NCI-H1417 treated with DMSO at 0.1 percent for 48 hours (cell line): Measurements from ENCODE around the gene COG6.

Experiments used
- DNase-seq: peaks from one replicate; lab custom pipeline; 2025; lab: John Stamatoyannopoulos, UW

The COG6 gene

DNA sequence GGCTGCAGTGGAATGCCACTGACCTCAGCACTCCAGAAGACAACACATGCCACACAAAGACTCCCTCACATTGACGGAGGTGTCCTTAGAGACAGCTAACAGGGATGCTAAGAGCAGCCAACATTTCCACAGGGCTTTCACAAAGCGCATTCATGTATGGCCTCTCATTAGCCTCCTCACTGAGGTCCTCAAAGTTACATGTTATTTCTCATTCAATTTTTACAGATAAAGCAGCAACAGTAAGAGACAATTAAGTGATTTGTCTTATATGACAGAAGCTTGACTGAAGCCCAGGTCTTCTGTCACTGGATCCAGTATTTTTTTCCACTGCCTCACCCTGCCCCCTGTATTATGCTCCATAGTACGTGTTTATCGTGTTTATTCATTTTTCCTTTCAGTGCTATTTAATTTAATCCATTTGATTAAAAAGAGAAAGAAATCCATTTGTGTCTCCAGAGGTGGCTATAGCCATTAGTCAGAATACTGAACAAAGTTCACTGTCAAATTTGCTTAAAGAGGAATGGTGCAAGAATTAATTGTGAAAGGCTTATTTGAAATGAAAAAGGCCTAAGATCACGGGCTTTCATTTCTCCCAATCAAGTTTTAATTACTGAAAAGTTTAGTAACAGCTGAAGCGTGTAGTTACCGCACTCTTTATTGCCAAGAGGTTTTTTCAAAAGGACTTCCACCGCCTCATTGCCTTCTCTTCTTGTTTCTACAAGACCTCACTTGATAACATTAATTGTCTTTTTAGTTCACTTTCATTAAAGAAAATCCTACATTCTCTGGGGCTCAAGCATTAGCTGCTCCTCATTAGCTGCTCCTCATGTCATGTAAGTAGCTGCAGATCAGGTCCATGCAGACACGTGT lies 115.0 kb downstream of the COG6 start:
- DNase-seq: no peak

DNA sequence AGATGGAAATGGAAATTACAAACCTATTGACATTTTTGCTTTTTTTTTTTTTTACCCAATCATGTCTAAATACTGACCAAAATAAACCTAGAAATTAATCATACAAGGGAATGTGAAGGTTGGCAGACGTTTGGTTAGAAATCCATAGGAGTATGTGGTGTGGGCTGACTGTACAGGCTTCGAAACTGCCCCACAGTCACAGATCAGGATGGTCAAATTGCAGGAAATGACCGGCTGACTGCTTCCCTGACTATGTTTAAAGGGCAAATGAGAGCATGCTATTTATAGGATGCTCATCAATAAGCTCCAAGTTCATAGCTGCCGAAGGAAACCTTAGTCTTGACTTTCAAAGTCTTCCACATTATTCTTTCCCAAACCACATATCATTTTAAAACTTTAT lies 118.4 kb downstream of the COG6 start:
- DNase-seq: no peak

DNA sequence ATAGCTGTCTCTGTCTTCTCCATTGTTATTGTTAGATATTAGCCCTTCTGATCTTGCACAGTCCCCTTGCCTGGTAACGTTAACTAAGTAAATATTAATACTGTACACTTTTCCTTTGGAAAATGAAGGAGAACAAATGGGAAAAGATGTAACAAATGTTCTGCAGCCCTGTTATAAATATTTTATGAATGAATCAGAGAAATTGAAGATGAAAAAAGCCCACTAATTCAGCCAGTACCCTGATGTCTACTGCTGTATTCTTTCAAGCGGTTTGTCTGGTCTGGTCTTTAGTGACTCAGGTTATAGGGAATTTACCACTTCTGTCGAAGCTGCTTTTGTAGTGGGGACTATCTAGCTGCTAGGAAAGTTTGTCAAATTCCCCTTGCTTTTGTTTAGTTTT lies 121.0 kb downstream of the COG6 start:
- no peak for DNase-seq

DNA sequence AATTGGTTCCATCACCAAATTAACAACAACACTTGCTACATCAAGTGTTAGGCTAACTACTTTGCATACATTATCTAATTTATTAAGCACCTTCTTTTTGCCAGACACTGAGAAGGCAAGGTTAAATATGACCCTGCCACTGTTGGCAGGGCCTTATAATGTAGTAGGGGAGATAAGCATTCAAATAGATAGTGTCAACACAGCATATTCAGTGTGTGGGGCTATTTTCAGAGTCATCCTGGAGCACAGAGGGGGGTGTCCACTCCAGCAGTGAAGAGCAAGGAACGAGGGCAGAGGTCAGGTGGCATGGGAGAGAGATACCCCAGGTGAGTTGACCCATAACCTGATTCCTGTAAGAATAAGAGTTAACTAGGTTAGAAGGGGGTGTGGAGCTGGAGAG lies 121.6 kb downstream of the COG6 start:
- no peak for DNase-seq

DNA sequence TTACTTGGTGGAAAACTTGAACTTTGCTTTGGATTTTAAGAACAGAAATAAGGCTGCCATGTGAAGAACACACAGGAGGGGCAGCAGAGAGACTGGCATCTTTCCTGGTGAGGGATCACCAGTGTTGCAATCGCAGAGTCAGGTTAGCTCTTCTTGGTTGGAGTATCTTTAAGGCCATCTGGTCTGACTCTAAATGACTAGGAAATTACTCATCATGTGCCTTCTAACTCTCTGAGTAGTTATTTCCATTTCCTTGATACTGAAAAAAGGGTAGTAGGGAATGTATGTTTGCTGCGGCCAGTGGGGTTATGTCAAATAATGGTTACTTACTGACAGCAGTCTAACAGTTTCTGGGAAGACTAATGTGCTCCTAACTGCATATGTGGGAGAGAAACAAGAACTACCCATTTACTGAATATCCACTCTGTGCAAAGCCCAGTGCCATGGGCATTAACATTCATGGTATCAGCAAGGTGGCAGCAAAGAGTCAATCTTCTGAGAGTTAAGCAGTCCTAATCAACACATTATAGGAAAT lies 122.1 kb downstream of the COG6 start:
- no peak for DNase-seq

DNA sequence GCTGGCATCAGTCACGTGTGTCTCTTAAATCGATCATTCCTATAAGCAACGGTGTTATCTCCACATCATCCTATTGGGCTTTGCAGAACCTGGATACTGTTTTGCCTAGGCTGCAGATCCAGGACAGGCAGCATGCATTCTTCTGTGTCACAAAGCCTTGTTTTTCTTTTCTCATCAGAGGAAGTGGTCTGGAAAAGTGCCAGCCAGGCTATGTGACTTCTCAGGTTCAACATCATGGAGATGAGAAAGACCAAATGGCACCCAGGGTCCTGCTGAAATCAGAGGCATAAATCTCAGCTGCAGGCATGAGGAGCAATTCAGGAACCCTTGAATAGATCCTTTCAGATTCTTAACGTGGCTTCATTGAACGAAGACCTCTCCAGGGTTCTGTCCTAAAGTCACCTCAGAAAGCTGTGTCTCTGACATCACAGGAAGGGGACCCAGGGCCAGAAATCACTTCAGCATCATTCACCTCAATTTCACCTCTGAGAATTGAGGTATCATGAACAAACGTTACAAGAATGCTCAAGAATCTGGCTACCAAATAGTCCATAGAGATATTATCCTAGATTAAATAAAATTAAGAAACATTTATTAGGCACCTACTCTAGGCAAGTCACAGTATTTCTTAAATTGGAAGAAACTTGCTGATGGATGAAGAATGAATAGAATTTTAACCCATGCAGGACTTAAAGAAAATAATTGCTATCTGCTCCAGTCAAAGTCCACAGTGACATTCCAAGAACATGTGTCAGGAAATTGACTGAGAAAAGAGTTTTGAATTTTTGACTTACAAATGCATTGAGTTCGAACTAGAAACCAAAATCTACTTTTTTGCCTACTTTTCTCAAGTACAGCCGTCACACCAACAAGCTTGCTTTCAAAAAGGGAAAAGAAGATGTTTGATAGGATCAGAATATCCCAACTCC lies 124.1 kb downstream of the COG6 start:
- DNase-seq: no peak

DNA sequence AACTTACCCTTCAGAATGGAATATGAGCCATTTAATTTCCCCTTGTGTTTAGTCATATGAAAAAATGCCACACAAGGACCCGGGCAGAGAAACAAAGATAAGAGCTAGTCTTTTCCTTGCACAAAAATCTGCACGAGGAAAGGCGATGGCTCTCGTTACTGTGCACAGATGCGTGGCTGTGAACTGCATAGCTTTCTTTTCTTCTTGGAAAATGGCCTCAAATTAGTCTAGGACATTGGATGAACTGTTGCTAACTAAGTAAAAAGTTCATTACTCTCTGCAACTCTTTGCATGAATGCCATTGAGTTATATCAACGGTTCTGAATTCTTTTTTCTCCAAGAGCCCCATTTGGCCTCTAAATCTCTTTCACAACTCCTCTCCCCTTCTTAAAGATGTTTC lies 125.2 kb downstream of the COG6 start:
- DNase-seq: no peak

DNA sequence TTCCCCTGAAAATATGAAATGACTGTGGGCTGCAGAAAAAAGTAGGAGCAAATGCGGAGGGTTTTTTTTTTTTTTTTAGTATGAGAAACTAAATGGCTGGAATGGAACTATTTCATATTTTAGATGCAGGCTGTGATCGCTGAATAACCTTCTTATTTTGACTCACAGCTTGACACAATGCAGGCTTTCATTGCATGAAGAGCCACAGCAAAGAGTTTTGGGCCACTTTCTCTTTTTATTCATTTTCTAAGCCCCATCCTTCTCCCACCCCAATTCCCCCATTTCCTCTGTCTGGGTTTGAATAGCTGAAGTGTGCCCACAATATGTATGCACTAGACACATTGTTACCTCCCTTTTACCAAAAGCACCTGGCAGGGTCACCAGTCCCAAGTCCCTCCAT lies 125.9 kb downstream of the COG6 start:
- no peak for DNase-seq

DNA sequence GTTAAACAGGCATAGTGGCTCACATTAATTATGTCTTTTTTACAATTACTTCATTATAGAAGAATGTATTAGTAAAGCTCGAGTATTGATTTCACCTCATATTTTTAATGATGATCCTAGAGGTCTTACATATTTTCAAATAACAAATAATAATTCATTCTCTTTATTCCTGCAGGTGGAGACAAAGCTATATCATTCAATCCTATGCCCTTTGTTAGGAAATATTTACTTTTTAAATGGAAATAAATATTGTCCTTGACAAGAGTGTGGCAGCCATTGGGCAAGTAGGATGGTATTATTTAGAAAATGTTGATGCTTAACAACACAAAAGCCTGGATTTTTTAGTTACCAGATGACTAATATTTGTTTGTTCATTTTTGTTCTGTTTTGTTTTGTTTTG lies 127.6 kb downstream of the COG6 start:
- DNase-seq: no peak

DNA sequence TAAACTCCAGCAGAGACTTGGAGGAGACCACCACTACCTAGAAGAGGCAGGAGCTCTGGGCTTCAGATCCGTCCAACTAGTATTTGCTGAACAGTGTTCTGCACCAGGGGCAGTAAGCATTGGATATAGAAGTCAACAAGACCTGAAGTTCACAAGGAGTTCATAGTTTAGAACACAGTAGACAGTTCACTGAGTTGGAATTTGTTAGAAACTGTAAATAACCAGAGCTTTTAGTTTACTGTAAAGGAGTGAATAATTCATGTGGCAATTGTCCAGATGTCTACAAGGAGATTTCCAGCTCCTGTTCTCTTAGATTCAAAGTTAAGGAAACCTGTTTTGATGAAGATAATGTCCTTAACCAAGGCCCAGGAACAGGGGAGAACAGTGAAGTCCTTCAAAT lies 128.9 kb downstream of the COG6 start:
- no peak for DNase-seq

DNA sequence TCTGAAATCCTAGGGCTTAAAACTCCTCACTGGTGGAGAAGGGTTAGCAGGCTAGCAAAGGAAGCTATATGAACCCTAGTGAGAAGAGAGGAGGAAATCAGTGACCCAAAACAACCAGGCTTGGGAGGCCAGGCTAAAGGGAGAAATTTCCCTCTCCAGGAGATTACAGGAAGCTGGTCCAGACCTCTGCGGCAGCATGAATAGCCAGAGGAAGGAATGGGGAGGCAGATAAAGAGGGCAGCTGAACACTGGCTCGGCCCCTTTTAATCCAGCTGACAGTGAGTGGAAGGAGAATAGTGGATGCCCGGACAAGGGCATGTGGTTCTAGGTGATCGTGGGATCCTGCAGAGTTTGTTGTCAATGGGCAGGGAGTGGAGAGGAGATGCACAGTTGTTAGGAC lies 130.6 kb downstream of the COG6 start:
- DNase-seq: no peak

DNA sequence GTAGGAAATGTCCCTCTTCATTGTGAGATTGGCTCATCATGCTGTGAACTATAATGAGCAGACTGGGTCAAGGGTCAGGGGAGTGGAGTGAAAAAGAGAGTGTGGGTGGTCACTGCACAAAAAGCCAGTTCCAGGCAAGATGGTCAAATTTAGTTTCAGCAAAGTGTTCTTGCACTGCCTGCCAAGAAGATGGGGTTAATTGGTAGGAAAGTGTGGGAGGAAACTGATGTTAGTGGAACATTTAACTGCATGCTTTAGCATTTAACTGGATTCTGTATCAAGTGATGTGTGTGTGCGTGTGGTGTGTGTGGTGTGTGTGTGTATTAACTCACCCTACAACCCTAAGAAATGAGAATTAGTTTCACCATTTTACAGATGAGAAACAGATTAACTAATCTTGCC lies 131.6 kb downstream of the COG6 start:
- no peak for DNase-seq

DNA sequence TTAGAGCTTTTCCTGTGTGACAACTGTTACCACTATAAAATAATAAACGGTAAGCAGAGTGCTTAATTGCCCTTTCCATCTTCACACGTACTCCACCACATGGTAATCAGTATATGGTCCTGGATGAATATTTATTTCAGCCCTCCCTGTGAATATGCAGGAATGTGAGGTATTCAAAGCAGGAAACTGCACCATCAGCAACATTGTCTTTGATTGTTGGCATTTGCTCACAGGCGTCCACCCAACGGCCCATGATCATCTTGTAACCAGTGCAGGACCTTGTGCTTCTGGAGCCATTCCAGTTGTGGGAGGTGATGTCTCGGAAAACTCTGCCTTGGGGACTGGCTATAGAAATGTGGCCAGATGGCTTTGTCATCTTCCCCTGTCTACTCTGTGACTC lies 132.6 kb downstream of the COG6 start:
- no peak for DNase-seq

DNA sequence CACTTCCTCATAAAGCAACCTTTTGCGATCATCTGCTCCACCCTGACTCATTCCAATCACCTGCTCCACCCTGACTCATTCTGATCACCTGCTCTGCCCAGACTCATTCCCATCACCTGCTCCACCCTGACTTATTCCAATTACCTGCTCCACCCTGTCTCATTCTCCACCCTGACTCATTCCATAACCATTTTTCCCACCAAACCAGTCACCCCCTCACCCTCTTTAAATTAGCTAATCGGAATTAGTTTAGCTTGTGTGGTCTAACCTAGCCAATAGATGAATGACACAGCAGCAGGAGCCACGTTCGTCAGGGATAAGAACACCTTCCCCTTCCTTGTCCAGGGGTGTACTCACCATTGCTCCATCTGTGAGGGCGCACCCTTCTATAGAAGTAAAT lies 134.0 kb downstream of the COG6 start:
- no peak for DNase-seq
